ENCODE results near the gene RPS21.

- TF ChIP-seq CTCF (IDR thresholded peaks at IDR 0.05) (no peak), POLR2A (IDR thresholded peaks at IDR 0.05) (no peak)
These were observed 25.8 kb upstream of the RPS21 start for GRCh38 chr20:62360854-62361798.

All from lower leg skin (tissue), 3 donors.